GM19240 (cell line): Measurements from ENCODE around the gene SYTL4.

ENCODE experiments used
- DNase-seq: peaks from one replicate; pipeline ENCODE4 v3.0.0; 2011; ENCODE audit warnings: low spot score; ENCODE audit not compliant: insufficient read length

The SYTL4 gene

GRCh38 chrX:100648458-100649417 lies 83.2 kb downstream of the SYTL4 start:
- no peak for DNase-seq

- no peak for DNase-seq
Measured at GRCh38 chrX:100647739-100648138, 84.2 kb downstream of the SYTL4 start.

DNA sequence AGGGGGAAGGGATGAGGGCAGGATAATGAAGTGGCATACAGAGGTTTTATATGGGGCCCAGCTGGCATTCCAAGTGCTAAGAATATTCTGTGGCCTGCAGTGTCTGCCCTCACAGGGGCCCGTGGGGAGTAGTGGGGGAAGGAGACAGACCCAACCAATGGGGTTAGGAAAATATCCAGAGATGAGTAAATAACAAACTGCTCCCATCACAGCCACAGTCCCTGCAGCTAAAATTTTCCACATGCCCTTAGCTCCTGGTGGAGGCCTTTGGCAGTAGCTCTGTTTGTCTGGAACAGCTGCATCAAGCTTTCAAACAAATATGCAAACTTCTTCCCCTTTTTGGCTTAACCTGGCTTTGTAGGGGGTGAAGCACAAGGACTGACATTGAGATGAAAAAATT lies 84.8 kb downstream of the SYTL4 start:
- no peak for DNase-seq

DNA sequence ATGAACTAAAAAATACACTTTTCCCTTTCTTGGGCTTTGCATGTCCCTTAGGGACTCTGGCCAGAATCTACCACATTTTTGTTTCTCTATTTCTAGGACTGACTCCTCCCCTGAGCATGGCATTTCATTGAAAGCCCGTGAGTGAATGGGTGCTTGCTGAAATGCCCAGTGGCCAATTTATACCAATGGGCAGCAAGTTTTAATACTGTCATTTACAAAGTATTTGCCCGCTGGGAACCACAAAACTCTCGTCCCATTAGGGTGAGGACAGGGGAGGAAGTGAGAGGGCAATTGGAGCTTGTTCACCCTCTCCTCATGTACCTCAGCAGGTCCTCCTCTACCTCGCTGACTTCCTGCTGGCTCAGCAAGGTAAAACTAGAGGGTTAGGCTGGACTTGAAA lies 86.8 kb downstream of the SYTL4 start:
- no peak for DNase-seq

DNA sequence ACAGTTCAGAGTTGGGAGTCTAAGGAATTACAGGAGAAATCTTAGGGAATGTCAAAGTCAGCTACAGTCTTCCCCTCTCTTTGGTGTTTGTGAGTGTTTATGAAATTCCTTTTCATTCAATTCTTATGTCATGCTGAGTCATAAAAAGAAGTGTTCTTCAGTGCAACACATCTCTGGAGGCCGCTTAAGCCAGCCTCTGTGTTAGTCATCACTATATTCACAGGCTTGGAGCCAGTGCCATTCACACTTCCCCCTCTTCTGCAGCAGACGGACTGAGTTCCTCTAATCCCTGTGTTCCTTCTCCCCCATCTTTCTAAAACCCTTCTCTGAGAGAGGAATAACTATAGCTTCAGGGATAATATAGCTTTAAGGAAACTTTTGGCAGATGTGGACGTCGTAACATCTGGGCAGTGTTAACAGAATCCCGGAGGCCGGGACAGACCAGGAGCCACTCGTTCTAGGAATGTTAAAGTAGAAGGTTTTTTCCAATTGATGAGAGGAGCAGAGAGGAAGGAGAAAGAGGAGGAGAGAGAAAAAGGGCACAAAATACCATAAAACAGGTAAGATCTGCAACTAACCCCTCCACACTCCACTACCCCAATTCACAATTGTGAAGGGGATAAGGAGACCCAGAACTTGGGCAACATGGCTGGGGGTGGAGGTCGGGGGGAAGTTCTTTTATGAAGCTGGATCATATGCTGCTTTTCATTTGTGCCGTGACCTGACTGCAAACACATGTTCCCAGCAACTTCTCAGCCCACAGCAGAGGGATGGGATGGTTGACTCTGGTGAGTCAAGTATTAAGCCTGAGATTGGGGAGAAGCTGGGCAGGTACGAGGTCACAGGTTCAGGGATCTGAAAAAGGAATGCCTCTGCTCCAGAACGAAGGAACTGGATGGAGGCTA lies 87.7 kb downstream of the SYTL4 start, which contains the start of gene SRPX2:
Gene SRPX2 (plus strand): TSS at position 244 of the 905 bp plus-strand sequence. CDS start 2,124 bp downstream, outside the sequence.
- no peak for DNase-seq

DNA sequence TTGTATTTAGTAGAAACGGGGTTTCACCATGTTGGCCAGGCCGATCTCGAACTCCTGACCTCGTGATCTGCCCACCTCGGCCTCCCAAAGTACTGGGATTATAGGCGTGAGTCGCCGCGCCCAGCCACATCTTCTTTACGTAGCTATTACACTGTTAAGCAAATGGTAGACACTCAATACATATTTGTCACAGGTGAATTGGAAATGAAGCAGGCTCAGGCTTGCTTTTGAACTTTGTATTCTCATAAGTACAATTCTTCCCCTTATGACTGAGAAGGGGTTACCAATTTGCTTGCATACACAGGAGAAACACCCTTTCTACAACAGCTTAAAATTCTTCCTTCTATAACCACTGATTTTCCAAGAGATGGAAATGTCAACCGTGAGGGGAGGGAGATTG lies 88.7 kb downstream of the SYTL4 start:
- no peak for DNase-seq

DNA sequence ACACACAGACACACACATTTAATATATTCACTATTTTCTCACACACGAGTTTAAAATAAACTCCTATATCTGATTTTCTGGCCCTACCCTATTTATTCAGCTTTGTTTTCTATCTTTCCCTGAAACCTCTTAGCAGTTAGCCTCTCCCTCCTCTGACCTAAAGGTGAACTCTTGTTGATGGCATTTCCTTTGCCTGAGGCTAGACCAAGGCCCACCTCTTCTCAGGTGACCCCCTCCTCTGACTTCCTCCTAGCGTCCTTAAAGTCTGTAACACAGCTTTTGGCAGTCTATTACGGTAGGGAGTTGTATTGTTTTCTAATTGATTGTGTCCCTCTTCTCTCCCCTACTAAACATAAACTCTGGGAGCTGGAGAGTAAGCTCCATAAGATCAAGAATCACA lies 89.6 kb downstream of the SYTL4 start:
- no peak for DNase-seq

GRCh38 chrX:100636321-100636991 lies 95.5 kb downstream of the SYTL4 start, which contains the start of gene TSPAN6:
Gene TSPAN6 (minus strand): TSS chrX:100636806. CDS start chrX:100636694, 112 bp downstream.
- DNase-seq = no peak

DNA sequence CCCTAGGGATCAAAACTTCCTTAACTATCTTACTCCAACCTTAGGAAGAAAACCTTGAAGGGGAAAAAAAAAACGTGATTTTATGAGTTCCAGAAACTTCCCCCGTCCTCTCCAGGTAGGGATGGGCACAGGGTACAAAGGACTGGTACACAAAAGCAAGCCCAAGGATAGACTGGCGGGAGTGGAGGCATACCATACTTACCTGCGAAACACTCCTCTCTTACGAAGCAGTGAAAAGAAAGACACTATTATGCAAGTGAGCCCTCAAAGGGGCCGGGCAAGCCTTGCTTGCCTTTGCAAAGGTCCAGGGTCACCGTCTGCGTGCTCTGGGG lies 96.0 kb downstream of the SYTL4 start:
- DNase-seq = no peak

DNA sequence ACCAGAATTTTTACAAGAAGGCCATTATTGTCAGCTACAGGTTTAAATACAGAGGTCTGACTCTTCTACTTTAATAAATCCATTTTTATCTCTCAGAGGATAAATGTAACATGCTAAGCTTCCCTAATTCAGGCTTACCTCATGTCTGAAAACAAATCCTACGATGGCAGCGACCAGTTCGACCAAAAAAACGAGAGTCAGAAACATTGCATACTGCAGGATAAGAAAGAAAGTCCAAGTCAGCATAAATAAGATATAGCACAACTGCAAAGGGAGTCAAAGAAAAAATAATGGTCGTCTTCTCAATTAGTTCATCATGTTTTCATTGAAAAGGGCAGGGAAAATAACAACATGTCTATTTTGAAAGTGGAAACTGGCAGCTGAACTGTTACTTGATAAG lies 96.9 kb downstream of the SYTL4 start:
- no peak for DNase-seq

DNA sequence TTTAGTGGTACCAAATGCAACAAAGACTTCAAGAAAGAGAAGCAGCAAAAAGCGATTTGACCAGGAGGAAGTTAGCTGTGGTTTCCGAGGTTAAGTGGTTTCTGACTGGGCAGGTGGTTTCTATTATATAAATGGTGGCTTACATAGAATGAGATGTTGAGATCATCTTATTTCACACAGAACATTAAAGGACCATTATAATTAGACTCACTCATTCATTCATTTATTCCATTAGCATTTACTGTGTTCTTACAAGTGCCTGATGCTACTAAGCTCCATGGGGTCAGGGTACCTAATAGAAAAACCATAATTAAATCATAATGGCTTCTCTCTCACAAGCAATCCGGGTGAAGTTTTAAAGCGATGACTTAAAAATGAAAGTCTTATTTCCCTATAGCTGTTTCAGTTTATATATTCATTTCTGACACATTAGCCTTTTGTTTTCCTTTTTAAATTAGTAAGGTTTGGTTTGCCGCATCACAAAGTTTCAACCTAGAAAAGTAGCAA lies 105.9 kb downstream of the SYTL4 start:
- no peak for DNase-seq
